IMR-90 (cell line): ENCODE data around the gene ADCY5. TPM values are rescaled to one million over a fixed set of nuclear protein-coding genes. Genes with fewer than 3 reads are reported as not detected.

ENCODE experiments used
- ATAC-seq: fragments of 200-7000 bp; cut with Tn5 transposase; 2 replicates; pipeline ENCODE4 v1.9.1; 2020; ENCODE audit warnings: low read depth, mild to moderate bottlenecking, moderate library complexity
- BruUV-seq: library from RNA; stranded (reverse); fragments of 400-500 nt; replicated peaks from 2 replicates; lab custom pipeline; 2021; lab: Mats Ljungman, UMichigan
- CTCF ChIA-PET: fragments of 300-600 bp; formaldehyde crosslinking; extraction: SDS; loops from one replicate; lab custom pipeline; 2021; ENCODE audit warnings: antibody characterized with exemption; lab: Yijun Ruan, JAX
- POLR2A ChIA-PET: fragments of 300-600 bp; sonication (Branson Sonifier 250); formaldehyde crosslinking; loops from one replicate; lab custom pipeline; 2022; ENCODE audit warnings: antibody characterized with exemption; ENCODE audit not compliant: unreplicated experiment; lab: Charles Lee
- DNase-seq: peaks from one replicate; pipeline ENCODE4 v3.0.0; 2013
- H2AFZ ChIP-seq: replicated peaks from 2 replicates; pipeline ENCODE3; 2013; ENCODE audit warnings: low read length, mild to moderate bottlenecking; ENCODE audit not compliant: poor library complexity
- H2AK5ac ChIP-seq: 2 replicates; pipeline ENCODE4 v1.6.1; 2013; ENCODE audit warnings: low read depth, low read length, inconsistent platforms
- H2AK9ac ChIP-seq: replicated peaks from 2 replicates; pipeline ENCODE3; 2013; ENCODE audit warnings: mild to moderate bottlenecking, low read depth, low read length, moderate library complexity; ENCODE audit not compliant: poor library complexity
- H2BK120ac ChIP-seq: 2 replicates; pipeline ENCODE4 v1.6.1; 2013; ENCODE audit warnings: low read depth, low read length, inconsistent platforms
- H2BK15ac ChIP-seq: 3 replicates; pipeline ENCODE4 v1.6.1; 2013; ENCODE audit warnings: low read depth, low read length, inconsistent platforms
- H2BK20ac ChIP-seq: 2 replicates; pipeline ENCODE4 v1.6.1; 2013; ENCODE audit warnings: low read depth, mild to moderate bottlenecking, inconsistent platforms, low read length, moderate library complexity
- H2BK5ac ChIP-seq: 2 replicates; pipeline ENCODE4 v1.6.1; 2013; ENCODE audit warnings: mild to moderate bottlenecking, low read depth, low read length, inconsistent platforms; ENCODE audit not compliant: poor library complexity, severe bottlenecking
- H3K14ac ChIP-seq: replicated peaks from 2 replicates; pipeline ENCODE4 v1.6.1; 2013; ENCODE audit warnings: low read depth, low read length, inconsistent platforms
- H3K18ac ChIP-seq: 2 replicates; pipeline ENCODE4 v1.6.1; 2013; ENCODE audit warnings: low read depth, low read length, control low read depth
- H3K23ac ChIP-seq: 2 replicates; pipeline ENCODE4 v1.6.1; 2013; ENCODE audit warnings: low read depth, low read length, inconsistent platforms
- H3K27ac ChIP-seq: 2 replicates; pipeline ENCODE4 v1.5.1; 2013; ENCODE audit warnings: mild to moderate bottlenecking, control low read depth, low read length; ENCODE audit not compliant: insufficient read depth
- H3K27me3 ChIP-seq: 2 replicates; pipeline ENCODE4 v1.6.1; 2013; ENCODE audit warnings: low read length; ENCODE audit not compliant: control insufficient read depth, insufficient read depth
- H3K36me3 ChIP-seq: 2 replicates; pipeline ENCODE4 v1.6.1; 2013; ENCODE audit warnings: low read length, mixed read lengths; ENCODE audit not compliant: control insufficient read depth, insufficient read depth
- H3K4ac ChIP-seq: 2 replicates; pipeline ENCODE4 v1.6.1; 2013; ENCODE audit warnings: low read depth, low read length, inconsistent platforms
- H3K4me1 ChIP-seq: 2 replicates; pipeline ENCODE4 v1.6.1; 2013; ENCODE audit warnings: low read length, mixed read lengths; ENCODE audit not compliant: control insufficient read depth, insufficient read depth
- H3K4me2 ChIP-seq: 2 replicates; pipeline ENCODE4 v1.6.1; 2013; ENCODE audit warnings: low read depth, mild to moderate bottlenecking, control low read depth, low read length, moderate library complexity
- H3K4me3 ChIP-seq: 2 replicates; pipeline ENCODE4 v1.5.1; 2013; ENCODE audit warnings: low read depth, mild to moderate bottlenecking, control low read depth, low read length, moderate library complexity; ENCODE audit not compliant: insufficient read depth
- H3K56ac ChIP-seq: 2 replicates; pipeline ENCODE4 v1.6.1; 2013; ENCODE audit warnings: low read length, inconsistent platforms; ENCODE audit not compliant: insufficient read depth; ENCODE audit errors: extremely low read depth
- H3K79me1 ChIP-seq, 2 experiments: 2 replicates each; pipeline ENCODE4 v1.6.1; 2013; ENCODE audit warnings: low read length in 2 of 2, inconsistent platforms in 1 of 2, low read depth in 1 of 2
- H3K9ac ChIP-seq: 2 replicates; pipeline ENCODE4 v1.6.1; 2013; ENCODE audit warnings: low read depth, low read length, control low read depth
- H3K9me1 ChIP-seq: 2 replicates; pipeline ENCODE4 v1.6.1; 2013; ENCODE audit warnings: low read length, inconsistent platforms; ENCODE audit not compliant: insufficient read depth
- H3K9me3 ChIP-seq: 2 replicates; pipeline ENCODE4 v1.6.1; 2013; ENCODE audit warnings: low read length; ENCODE audit not compliant: control insufficient read depth, insufficient read depth
- H4K20me1 ChIP-seq: 2 replicates; pipeline ENCODE4 v1.6.1; 2013; ENCODE audit warnings: low read length, inconsistent platforms; ENCODE audit not compliant: insufficient read depth
- H4K5ac ChIP-seq: 2 replicates; pipeline ENCODE4 v1.6.1; 2013; ENCODE audit warnings: mild to moderate bottlenecking, low read depth, low read length, control low read depth
- H4K8ac ChIP-seq, 2 experiments: 2 replicates each; pipeline ENCODE4 v1.6.1; 2013; ENCODE audit warnings: low read depth in 2 of 2, low read length in 2 of 2, control low read depth in 1 of 2, inconsistent platforms in 1 of 2
- H4K91ac ChIP-seq: 2 replicates; pipeline ENCODE4 v1.6.1; 2013; ENCODE audit warnings: low read depth, low read length, inconsistent platforms; ENCODE audit not compliant: insufficient read depth
- CHD1 ChIP-seq: IDR thresholded peaks from 2 replicates; pipeline ENCODE4 v1.6.1; 2012; ENCODE audit warnings: low read depth, low read length, improper control_type of control experiment
- WGBS, 2 experiments: methylation state at CpG; one replicate each; pipeline versions ENCODE4 v1.1.5 to v1.1.7; 2013; ENCODE audit warnings: missing lambda C conversion rate in 2 of 2; ENCODE audit not compliant: insufficient read length in 1 of 2; ENCODE audit errors: extremely low coverage in 2 of 2; 5-methylcytosine and 5-hydroxymethylcytosine counted together
- dilution Hi-C: fragments of 300-500 bp; cut with HindIII; formaldehyde crosslinking; loops from one replicate; pipeline ENCODE4 v1.14.3; 2018; ENCODE audit warnings: low sequenced_read_pairs; ENCODE audit not compliant: unreplicated experiment
- in situ Hi-C: fragments of 300-500 bp; cut with MboI; formaldehyde crosslinking; loops from 3 replicates; pipeline ENCODE4 v1.14.3; 2019; ENCODE audit warnings: low sequenced_read_pairs, inconsistent platforms, mixed read lengths
- intact Hi-C: fragments of 100-400 bp; cut with micrococcal nuclease; formaldehyde crosslinking; loops from 2 replicates; pipeline ENCODE4 v1.10.0; 2022
- polyA plus RNA-seq, 3 experiments: library from polyadenylated mRNA; depleted of rRNA; stranded (reverse); fragments of >200 nt; gene quantifications; 2 replicates each; pipeline ENCODE4 v1.2.3, GENCODE V29; 2012; ENCODE audit warnings: low replicate concordance in 1 of 3
- total RNA-seq: library from RNA; depleted of rRNA; stranded (reverse); fragments of >200 nt; gene quantifications from 2 replicates; pipeline ENCODE4 v1.2.3, GENCODE V29; 2012

The ADCY5 gene
- total and polyA plus RNA-seq, 2 of the 4 experiments (the other 2 are of a cell fraction), result 0.14 to 0.18 TPM

- no peak for ATAC-seq
- CTCF ChIA-PET, result no interaction called here
Observed at GRCh38 chr3:123453675-123454074, 4.8 kb upstream of the ADCY5 start.

More at GRCh38 chr3:123453675-123454074, 4.8 kb upstream of the ADCY5 start:
- Histone ChIP-seq H3K27ac (no peak overlapping the region), H2BK20ac (no peak overlapping the region), H3K23ac (no peak overlapping the region), H3K9me3 (no peaks in the 10 kb centered on the region; the same call in 1 of the 2 replicates), H3K36me3 (no peaks in the 10 kb centered on the region), H2BK5ac (no peak overlapping the region), H4K20me1 (no peaks in the 10 kb centered on the region; the same call in 1 of the 2 replicates), H2BK120ac (no peak overlapping the region), H3K79me1 (no peaks in the 10 kb centered on the region), H3K4me1 (no peaks in the 10 kb centered on the region), H2BK15ac (no peak overlapping the region), H3K9me1 (no peaks in the 10 kb centered on the region), H3K4me3 (no peak overlapping the region), H3K4me2 (no peak overlapping the region), H2AK5ac (no peak overlapping the region), H2AK9ac (no peak overlapping the region), H3K18ac (no peak overlapping the region), H3K9ac (no peak overlapping the region), H2AFZ (no peak overlapping the region), H4K8ac (no peak overlapping the region), H3K56ac (no peak overlapping the region), H3K27me3 (peaks cover 63% of the 10 kb centered on the region), H4K91ac (no peak overlapping the region), H4K5ac (no peak overlapping the region), H3K4ac (no peak overlapping the region), H3K14ac (no peak overlapping the region)
- 35% methylated on average over 2 of the region's 3 CpGs; no CpG with 5 or more reads in 1 of the 2 experiments for WGBS, 2 experiments
- DNase-seq, result no peak
- TF ChIP-seq CHD1, result no peak
- POLR2A ChIA-PET, result no interaction called here
- BruUV-seq, result no TSS peak
- in situ Hi-C loops, result no loop called here
- dilution Hi-C loops, result no loop called here
- intact Hi-C loops, result no loop called here
